Neural cell (in vitro differentiated cells): ENCODE data around the gene ENPP7.

ENCODE experiments used
- CTCF ChIP-seq: fragments of 450-650 bp; IDR thresholded peaks from 2 replicates; pipeline ENCODE4 v1.5.1; 2014; ENCODE audit warnings: antibody characterized with exemption, mild to moderate bottlenecking, moderate library complexity; ENCODE audit not compliant: poor library complexity, severe bottlenecking
- EP300 ChIP-seq: fragments of 450-650 bp; conservative IDR thresholded peaks from 2 replicates; pipeline ENCODE4 v1.6.1; 2014; ENCODE audit warnings: antibody characterized with exemption, mild to moderate bottlenecking, moderate library complexity; ENCODE audit not compliant: poor library complexity, severe bottlenecking
- EZH2 ChIP-seq: fragments of 200-600, 300-800 bp; shearing (Covaris generic), sonication (generic); IDR thresholded peaks from 2 replicates; pipeline ENCODE4 v1.6.1; 2014; ENCODE audit warnings: antibody characterized with exemption, low read length, borderline replicate concordance, mild to moderate bottlenecking; ENCODE audit not compliant: insufficient read depth, poor library complexity, severe bottlenecking
- POLR2AphosphoS5 ChIP-seq: IDR thresholded peaks from 2 replicates; pipeline ENCODE4 v1.6.1; 2012
- RAD21 ChIP-seq: fragments of 450-650 bp; conservative IDR thresholded peaks from 2 replicates; pipeline ENCODE4 v1.6.1; 2014; ENCODE audit warnings: antibody characterized with exemption, mild to moderate bottlenecking, moderate library complexity

- no peak for TF ChIP-seq EP300
- TF ChIP-seq CTCF, result no peak
- TF ChIP-seq POLR2AphosphoS5, result no peak
- TF ChIP-seq RAD21, result no peak
- TF ChIP-seq EZH2, result no peak
These were observed 35.0 kb downstream of the ENPP7 start for GRCh38 chr17:79765708-79766107.
